22Rv1 (cell line): Measurements from ENCODE around the gene ITGB2.

Experiments
- CTCF ChIP-seq: fragments of 450-650 bp; IDR thresholded peaks from 2 replicates; pipeline ENCODE4 v1.5.1; 2017; ENCODE audit warnings: mild to moderate bottlenecking
- ZFX ChIP-seq: fragments of 450-650 bp; IDR thresholded peaks from 2 replicates; pipeline ENCODE4 v1.6.1; 2017; ENCODE audit warnings: antibody characterized with exemption, borderline replicate concordance

- TF ChIP-seq CTCF (no peak), ZFX (no peak)
Observed at GRCh38 chr21:44846485-44847260, 74.0 kb downstream of the ITGB2 start.
